Fibroblast of skin of right quadriceps (primary cell): ENCODE measurements around the gene GALNT13.
A peak's percentile ranks its signal among the peaks of the same experiment; 100 is the strongest.
"Not testable (repeated sequence)": the region's sequence is repeated elsewhere in the genome, so short reads cannot be mapped to it uniquely, and the experiment has no call there.

Experiments
- DNase-seq: peaks from one replicate; pipeline ENCODE4 v3.0.0-alpha.2; 2013

GALNT13 gene

GRCh38 chr2:154437104-154437503, 565.4 kb downstream of the GALNT13 start:
- DNase-seq: no peak

GRCh38 chr2:154439156-154439555, 567.4 kb downstream of the GALNT13 start:
- peak; percentile 1 for DNase-seq

GRCh38 chr2:154443919-154444318, 572.2 kb downstream of the GALNT13 start:
- DNase-seq: no peak

- DNase-seq: no peak
These were observed 574.6 kb downstream of the GALNT13 start for GRCh38 chr2:154446324-154446723.

GRCh38 chr2:154447727-154448418, 576.2 kb downstream of the GALNT13 start:
- no peak for DNase-seq

GRCh38 chr2:154449951-154450658, 578.4 kb downstream of the GALNT13 start:
- DNase-seq: no peak

- DNase-seq: no peak
These were observed 580.7 kb downstream of the GALNT13 start for GRCh38 chr2:154452471-154452870.

- peak; percentile 23 for DNase-seq
These were observed 581.3 kb downstream of the GALNT13 start for GRCh38 chr2:154452906-154453493.

- DNase-seq: peak; percentile 42
These were observed 583.4 kb downstream of the GALNT13 start for GRCh38 chr2:154455166-154455565.

GRCh38 chr2:154455866-154456265, 584.1 kb downstream of the GALNT13 start:
- DNase-seq: peak; percentile 14

- peak; percentile 9 for DNase-seq
These were observed 585.6 kb downstream of the GALNT13 start for GRCh38 chr2:154457286-154457685.

GRCh38 chr2:154459286-154459685, 587.6 kb downstream of the GALNT13 start:
- DNase-seq: no peak

- no peak for DNase-seq
These were observed 590.9 kb downstream of the GALNT13 start for GRCh38 chr2:154462634-154463033.

- DNase-seq: peak; percentile 8
These were observed 594.5 kb downstream of the GALNT13 start for GRCh38 chr2:154466226-154466625.

GRCh38 chr2:154470376-154470775, 598.7 kb downstream of the GALNT13 start:
- DNase-seq: no peak

GRCh38 chr2:154471492-154471891, 599.8 kb downstream of the GALNT13 start:
- DNase-seq: not testable (repeated sequence)

- DNase-seq: no peak
These were observed 605.6 kb downstream of the GALNT13 start for GRCh38 chr2:154477319-154477718.

- no peak for DNase-seq
These were observed 608.8 kb downstream of the GALNT13 start for GRCh38 chr2:154480521-154480920.

GRCh38 chr2:154481336-154481735, 609.6 kb downstream of the GALNT13 start:
- DNase-seq: no peak

GRCh38 chr2:154484338-154485099, 612.8 kb downstream of the GALNT13 start:
- DNase-seq: no peak

- no peak for DNase-seq
These were observed 617.1 kb downstream of the GALNT13 start for GRCh38 chr2:154488801-154489200.

- DNase-seq: no peak
These were observed 617.6 kb downstream of the GALNT13 start for GRCh38 chr2:154489266-154489858.

GRCh38 chr2:154490530-154490929, 618.8 kb downstream of the GALNT13 start:
- DNase-seq: no peak
